Erythroblast (primary cell): ENCODE results near the gene SLC17A3.

Source experiments
- GATA1 ChIP-seq: IDR thresholded peaks from 2 replicates; pipeline ENCODE4 v1.6.1; 2011; ENCODE audit warnings: low read depth, mild to moderate bottlenecking, control low read depth, low read length, moderate library complexity
- POLR2A ChIP-seq: IDR thresholded peaks from 2 replicates; pipeline ENCODE4 v1.6.1; 2011; ENCODE audit warnings: mild to moderate bottlenecking, low read length

- TF ChIP-seq POLR2A (no peak), GATA1 (no peak)
Observed at GRCh38 chr6:25913741-25914140, 39.7 kb upstream of the SLC17A3 start.
